Measurements from ENCODE around the gene PTDSS2. TPM values are rescaled to one million over a fixed set of nuclear protein-coding genes. Genes with fewer than 3 reads are reported as not detected.

PTDSS2 gene
- total RNA-seq, 1 experiment from 2014 or later: 49.5 TPM

DNA sequence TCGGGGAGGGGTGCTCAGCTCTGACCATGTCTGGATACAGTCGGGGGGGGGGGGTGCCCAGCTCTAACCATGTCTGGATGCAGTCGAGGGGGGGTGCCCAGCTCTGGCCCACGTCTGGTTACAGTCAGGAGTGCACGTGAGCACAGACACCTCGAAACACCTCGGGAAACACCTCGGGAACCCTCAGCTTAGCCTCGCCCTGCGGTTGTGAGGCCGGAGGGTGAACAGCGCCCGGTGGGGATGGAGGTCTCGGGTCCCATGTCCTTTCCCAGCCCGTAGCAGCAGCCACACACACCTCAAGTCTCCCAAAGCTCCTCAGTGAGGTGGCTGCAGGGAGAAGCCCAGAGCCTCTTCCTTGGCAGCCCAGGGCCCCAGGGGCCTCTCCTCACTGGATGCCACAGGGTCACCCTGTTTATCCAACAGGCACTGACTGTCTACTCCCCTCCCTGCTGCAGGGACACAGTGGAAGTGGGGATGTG lies 37.4 kb upstream of the PTDSS2 start:
- POLR2A ChIA-PET: no interaction called here
- DNase-seq (ENCODE audit: low spot score): no peak
- no peak for ATAC-seq

More for the DNA sequence above, 37.4 kb upstream of the PTDSS2 start:
- peaks cover 20% of the 10 kb centered on the region for H3K4me1 Mint-ChIP-seq
- H3K27ac Mint-ChIP-seq: no peak overlapping the region
- no peaks in the 10 kb centered on the region for H3K36me3 Mint-ChIP-seq
- TF ChIP-seq FOXP1 (CRISPR knock-in tag; IDR thresholded peaks at IDR 0.05; ENCODE audit: borderline replicate concordance) (no peak), ZNF317 (CRISPR knock-in tag; IDR thresholded peaks at IDR 0.05; ENCODE audit: borderline replicate concordance, low read depth) (no peak), GRHL2 (CRISPR knock-in tag; IDR thresholded peaks at IDR 0.05; ENCODE audit: insufficient replicate concordance, severe bottlenecking) (no peak), ZNF671 (CRISPR knock-in tag; IDR thresholded peaks at IDR 0.05) (no peak), FOXJ3 (CRISPR knock-in tag; IDR thresholded peaks at IDR 0.05; ENCODE audit: borderline replicate concordance) (no peak), TEAD4 (CRISPR knock-in tag; IDR thresholded peaks at IDR 0.05) (no peak), ELF4 (CRISPR knock-in tag; IDR thresholded peaks at IDR 0.05; ENCODE audit: low read depth) (no peak), ZBTB21 (CRISPR knock-in tag; IDR thresholded peaks at IDR 0.05; ENCODE audit: borderline replicate concordance) (no peak), EMX1 (CRISPR knock-in tag; IDR thresholded peaks at IDR 0.05) (no peak), SMAD4 (CRISPR knock-in tag; IDR thresholded peaks at IDR 0.05) (no peak)
- TF ChIP-seq, protein P1, sequence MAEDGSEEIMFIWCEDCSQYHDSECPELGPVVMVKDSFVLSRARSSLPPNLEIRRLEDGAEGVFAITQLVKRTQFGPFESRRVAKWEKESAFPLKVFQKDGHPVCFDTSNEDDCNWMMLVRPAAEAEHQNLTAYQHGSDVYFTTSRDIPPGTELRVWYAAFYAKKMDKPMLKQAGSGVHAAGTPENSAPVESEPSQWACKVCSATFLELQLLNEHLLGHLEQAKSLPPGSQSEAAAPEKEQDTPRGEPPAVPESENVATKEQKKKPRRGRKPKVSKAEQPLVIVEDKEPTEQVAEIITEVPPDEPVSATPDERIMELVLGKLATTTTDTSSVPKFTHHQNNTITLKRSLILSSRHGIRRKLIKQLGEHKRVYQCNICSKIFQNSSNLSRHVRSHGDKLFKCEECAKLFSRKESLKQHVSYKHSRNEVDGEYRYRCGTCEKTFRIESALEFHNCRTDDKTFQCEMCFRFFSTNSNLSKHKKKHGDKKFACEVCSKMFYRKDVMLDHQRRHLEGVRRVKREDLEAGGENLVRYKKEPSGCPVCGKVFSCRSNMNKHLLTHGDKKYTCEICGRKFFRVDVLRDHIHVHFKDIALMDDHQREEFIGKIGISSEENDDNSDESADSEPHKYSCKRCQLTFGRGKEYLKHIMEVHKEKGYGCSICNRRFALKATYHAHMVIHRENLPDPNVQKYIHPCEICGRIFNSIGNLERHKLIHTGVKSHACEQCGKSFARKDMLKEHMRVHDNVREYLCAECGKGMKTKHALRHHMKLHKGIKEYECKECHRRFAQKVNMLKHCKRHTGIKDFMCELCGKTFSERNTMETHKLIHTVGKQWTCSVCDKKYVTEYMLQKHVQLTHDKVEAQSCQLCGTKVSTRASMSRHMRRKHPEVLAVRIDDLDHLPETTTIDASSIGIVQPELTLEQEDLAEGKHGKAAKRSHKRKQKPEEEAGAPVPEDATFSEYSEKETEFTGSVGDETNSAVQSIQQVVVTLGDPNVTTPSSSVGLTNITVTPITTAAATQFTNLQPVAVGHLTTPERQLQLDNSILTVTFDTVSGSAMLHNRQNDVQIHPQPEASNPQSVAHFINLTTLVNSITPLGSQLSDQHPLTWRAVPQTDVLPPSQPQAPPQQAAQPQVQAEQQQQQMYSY (CRISPR knock-in tag; IDR thresholded peaks at IDR 0.05): no peak
- TF ChIP-seq, protein P2, sequence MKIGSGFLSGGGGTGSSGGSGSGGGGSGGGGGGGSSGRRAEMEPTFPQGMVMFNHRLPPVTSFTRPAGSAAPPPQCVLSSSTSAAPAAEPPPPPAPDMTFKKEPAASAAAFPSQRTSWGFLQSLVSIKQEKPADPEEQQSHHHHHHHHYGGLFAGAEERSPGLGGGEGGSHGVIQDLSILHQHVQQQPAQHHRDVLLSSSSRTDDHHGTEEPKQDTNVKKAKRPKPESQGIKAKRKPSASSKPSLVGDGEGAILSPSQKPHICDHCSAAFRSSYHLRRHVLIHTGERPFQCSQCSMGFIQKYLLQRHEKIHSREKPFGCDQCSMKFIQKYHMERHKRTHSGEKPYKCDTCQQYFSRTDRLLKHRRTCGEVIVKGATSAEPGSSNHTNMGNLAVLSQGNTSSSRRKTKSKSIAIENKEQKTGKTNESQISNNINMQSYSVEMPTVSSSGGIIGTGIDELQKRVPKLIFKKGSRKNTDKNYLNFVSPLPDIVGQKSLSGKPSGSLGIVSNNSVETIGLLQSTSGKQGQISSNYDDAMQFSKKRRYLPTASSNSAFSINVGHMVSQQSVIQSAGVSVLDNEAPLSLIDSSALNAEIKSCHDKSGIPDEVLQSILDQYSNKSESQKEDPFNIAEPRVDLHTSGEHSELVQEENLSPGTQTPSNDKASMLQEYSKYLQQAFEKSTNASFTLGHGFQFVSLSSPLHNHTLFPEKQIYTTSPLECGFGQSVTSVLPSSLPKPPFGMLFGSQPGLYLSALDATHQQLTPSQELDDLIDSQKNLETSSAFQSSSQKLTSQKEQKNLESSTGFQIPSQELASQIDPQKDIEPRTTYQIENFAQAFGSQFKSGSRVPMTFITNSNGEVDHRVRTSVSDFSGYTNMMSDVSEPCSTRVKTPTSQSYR (CRISPR knock-in tag; IDR thresholded peaks at IDR 0.05): no peak
- TF ChIP-seq, protein P3, sequence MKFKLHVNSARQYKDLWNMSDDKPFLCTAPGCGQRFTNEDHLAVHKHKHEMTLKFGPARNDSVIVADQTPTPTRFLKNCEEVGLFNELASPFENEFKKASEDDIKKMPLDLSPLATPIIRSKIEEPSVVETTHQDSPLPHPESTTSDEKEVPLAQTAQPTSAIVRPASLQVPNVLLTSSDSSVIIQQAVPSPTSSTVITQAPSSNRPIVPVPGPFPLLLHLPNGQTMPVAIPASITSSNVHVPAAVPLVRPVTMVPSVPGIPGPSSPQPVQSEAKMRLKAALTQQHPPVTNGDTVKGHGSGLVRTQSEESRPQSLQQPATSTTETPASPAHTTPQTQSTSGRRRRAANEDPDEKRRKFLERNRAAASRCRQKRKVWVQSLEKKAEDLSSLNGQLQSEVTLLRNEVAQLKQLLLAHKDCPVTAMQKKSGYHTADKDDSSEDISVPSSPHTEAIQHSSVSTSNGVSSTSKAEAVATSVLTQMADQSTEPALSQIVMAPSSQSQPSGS (CRISPR knock-in tag; IDR thresholded peaks at IDR 0.05; ENCODE audit: borderline replicate concordance, low read depth): no peak
- TF ChIP-seq, protein P4, sequence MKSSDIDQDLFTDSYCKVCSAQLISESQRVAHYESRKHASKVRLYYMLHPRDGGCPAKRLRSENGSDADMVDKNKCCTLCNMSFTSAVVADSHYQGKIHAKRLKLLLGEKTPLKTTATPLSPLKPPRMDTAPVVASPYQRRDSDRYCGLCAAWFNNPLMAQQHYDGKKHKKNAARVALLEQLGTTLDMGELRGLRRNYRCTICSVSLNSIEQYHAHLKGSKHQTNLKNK (CRISPR knock-in tag; IDR thresholded peaks at IDR 0.05): no peak
- TF ChIP-seq, protein P5, sequence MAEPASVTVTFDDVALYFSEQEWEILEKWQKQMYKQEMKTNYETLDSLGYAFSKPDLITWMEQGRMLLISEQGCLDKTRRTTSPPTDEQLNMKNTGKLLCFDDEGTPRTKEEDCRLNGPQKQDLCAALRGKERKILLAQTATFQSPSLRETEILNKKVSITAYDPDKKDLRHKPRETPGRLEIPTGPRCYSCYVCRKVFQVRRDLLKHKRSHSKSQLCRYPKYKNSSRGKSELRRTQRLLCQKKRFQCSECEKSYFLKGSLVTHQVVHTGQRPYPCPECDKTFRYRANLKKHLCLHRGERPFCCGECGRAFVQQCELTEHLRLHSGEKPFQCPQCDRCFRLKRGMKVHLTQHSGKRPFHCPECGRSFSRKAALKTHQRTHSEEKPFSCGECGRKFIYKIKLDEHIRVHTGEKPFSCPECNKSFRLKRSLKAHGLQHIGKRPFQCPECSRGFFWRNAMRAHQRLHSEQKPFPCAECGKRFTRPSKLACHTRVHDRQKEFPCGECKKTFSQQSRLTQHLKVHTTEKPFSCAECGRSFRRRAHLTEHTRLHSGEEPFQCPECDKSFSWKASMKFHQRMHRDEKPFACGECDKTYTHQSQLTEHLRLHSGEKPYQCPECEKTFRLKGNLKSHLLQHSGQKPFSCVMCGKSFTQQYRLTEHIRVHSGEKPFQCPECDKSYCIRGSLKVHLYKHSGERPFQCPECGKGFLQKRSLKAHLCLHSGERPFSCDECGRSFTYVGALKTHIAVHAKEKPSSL (CRISPR knock-in tag; conservative IDR thresholded peaks at IDR 0.05): no peak
- no peaks in the 10 kb centered on the region for H3K9me3 Mint-ChIP-seq
- no peak overlapping the region for H3K4me3 Mint-ChIP-seq
- CTCF ChIA-PET: no interaction called here
- peaks cover 4% of the 10 kb centered on the region for H3K27me3 Mint-ChIP-seq (ENCODE audit: low read depth)
